HG03095 (cell line): ENCODE results near the gene NR1D2.

ENCODE experiments used
- ATAC-seq: cut with Tn5 transposase; IDR thresholded peaks from one replicate; pipeline ENCODE4 v1.9.1; 2021; ENCODE audit warnings: moderate library complexity; ENCODE audit not compliant: unreplicated experiment

The NR1D2 gene

GRCh38 chr3:23928524-23928923, 16.6 kb upstream of the NR1D2 start:
- no peak for ATAC-seq

- ATAC-seq: no peak
These were observed 13.5 kb upstream of the NR1D2 start for GRCh38 chr3:23931597-23931996.

- ATAC-seq: no peak
These were observed 12.5 kb upstream of the NR1D2 start for GRCh38 chr3:23932571-23932970.

- ATAC-seq: no peak
These were observed 10.8 kb upstream of the NR1D2 start for GRCh38 chr3:23934253-23934652.

GRCh38 chr3:23937296-23937695, 7.8 kb upstream of the NR1D2 start:
- ATAC-seq: no peak

GRCh38 chr3:23938688-23939087, 6.4 kb upstream of the NR1D2 start:
- no peak for ATAC-seq

GRCh38 chr3:23940775-23941174, 4.3 kb upstream of the NR1D2 start:
- no peak for ATAC-seq

- ATAC-seq: no peak
These were observed 3.6 kb upstream of the NR1D2 start for GRCh38 chr3:23941440-23941839.

- ATAC-seq: no peak
These were observed 2.5 kb upstream of the NR1D2 start for GRCh38 chr3:23942546-23942945.

GRCh38 chr3:23944007-23944783, 891 bp upstream of the NR1D2 start:
- ATAC-seq: no peak

GRCh38 chr3:23945663-23945912, 502 bp downstream of the NR1D2 start:
- ATAC-seq: no peak

GRCh38 chr3:23945913-23946687, 1.0 kb downstream of the NR1D2 start:
- ATAC-seq: peak; percentile 70

- no peak for ATAC-seq
These were observed 3.7 kb downstream of the NR1D2 start for GRCh38 chr3:23948761-23949160.

GRCh38 chr3:23949784-23950183, 4.7 kb downstream of the NR1D2 start:
- ATAC-seq: peak; percentile 17

- ATAC-seq: peak; percentile 22
These were observed 5.2 kb downstream of the NR1D2 start for GRCh38 chr3:23950293-23950692.

- ATAC-seq: peak; percentile 34
These were observed 7.6 kb downstream of the NR1D2 start for GRCh38 chr3:23952646-23953045.

GRCh38 chr3:23953523-23953922, 8.4 kb downstream of the NR1D2 start:
- ATAC-seq: no peak

- no peak for ATAC-seq
These were observed 9.1 kb downstream of the NR1D2 start for GRCh38 chr3:23954144-23954543.

- no peak for ATAC-seq
These were observed 11.6 kb downstream of the NR1D2 start for GRCh38 chr3:23956701-23957100.

- no peak for ATAC-seq
These were observed 14.2 kb downstream of the NR1D2 start for GRCh38 chr3:23959135-23959900.

- no peak for ATAC-seq
These were observed 15.6 kb downstream of the NR1D2 start for GRCh38 chr3:23960649-23961048.

- no peak for ATAC-seq
These were observed 16.0 kb downstream of the NR1D2 start for GRCh38 chr3:23961066-23961465.
